Measurements from ENCODE around the gene ARPC1B.
A peak's percentile ranks its signal among the peaks of the same experiment; 100 is the strongest.
"Not testable (repeated sequence)": the region's sequence is repeated elsewhere in the genome, so short reads cannot be mapped to it uniquely, and the experiment has no call there.

Gene ARPC1B

GRCh38 chr7:99418260-99418659 lies 43.7 kb downstream of the ARPC1B start:
- DNase-seq = no peak

GRCh38 chr7:99419323-99420021 lies 44.9 kb downstream of the ARPC1B start:
- no peak for DNase-seq

GRCh38 chr7:99420213-99420612 lies 45.7 kb downstream of the ARPC1B start:
- DNase-seq = no peak

- DNase-seq = no peak
Observed at GRCh38 chr7:99420986-99421385, 46.5 kb downstream of the ARPC1B start.

- peak in 1 of 2 experiments; percentile 86 for DNase-seq
Observed at GRCh38 chr7:99422186-99422585, 47.7 kb downstream of the ARPC1B start.

GRCh38 chr7:99422625-99423024 lies 48.1 kb downstream of the ARPC1B start:
- peak; percentile 60 to 69 for DNase-seq

- no peak for DNase-seq
Observed at GRCh38 chr7:99424932-99425730, 50.6 kb downstream of the ARPC1B start.

GRCh38 chr7:99428972-99429566 lies 54.5 kb downstream of the ARPC1B start:
- no peak for DNase-seq

- no peak for DNase-seq
Observed at GRCh38 chr7:99429756-99430155, 55.2 kb downstream of the ARPC1B start.

- not testable (repeated sequence) for DNase-seq
Observed at GRCh38 chr7:99431756-99432540, 57.4 kb downstream of the ARPC1B start.

- DNase-seq = no peak
Observed at GRCh38 chr7:99433158-99433557, 58.6 kb downstream of the ARPC1B start.

GRCh38 chr7:99437946-99438572 lies 63.5 kb downstream of the ARPC1B start:
- no peak for DNase-seq

GRCh38 chr7:99438573-99439480 lies 64.3 kb downstream of the ARPC1B start, which contains the start of the genes CPSF4 and PTCD1:
CPSF4 (plus strand) TSS chr7:99438943; CDS start chr7:99439083, 140 bp downstream.
PTCD1 (minus strand) TSS chr7:99438798; CDS start chr7:99435242, 3,556 bp downstream.
- DNase-seq = peak; percentile 76 to 95

- no peak for DNase-seq
Observed at GRCh38 chr7:99440195-99440594, 65.7 kb downstream of the ARPC1B start.
